ENCODE results near the gene RGS7.

DNA sequence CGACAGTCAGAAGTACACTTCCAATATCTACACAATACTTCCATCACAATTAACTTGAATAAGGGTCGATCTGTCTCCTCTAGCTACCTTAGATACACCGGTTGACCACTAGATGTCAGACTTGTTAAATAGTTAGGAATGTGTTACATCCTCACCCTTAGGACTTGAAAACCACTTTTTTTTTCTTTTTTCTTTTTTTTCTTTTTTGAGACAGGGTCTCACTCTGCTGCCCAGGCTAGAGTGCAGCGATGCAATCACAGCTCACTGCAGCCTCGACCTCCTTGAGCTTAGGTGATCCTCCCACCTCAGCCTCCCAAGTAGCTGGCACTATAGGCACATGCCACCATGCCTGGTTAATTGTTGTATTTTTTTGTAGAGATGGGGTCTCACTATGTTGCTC, 624.6 kb downstream of the RGS7 start:
- TF ChIP-seq POLR2A (IDR thresholded peaks at IDR 0.05) (no peak), POLR2AphosphoS5 (IDR thresholded peaks at IDR 0.05; ENCODE audit: insufficient read depth in 1 of 2, low read depth in 1 of 2) (no peak)
- TF ChIP-seq, protein P1, sequence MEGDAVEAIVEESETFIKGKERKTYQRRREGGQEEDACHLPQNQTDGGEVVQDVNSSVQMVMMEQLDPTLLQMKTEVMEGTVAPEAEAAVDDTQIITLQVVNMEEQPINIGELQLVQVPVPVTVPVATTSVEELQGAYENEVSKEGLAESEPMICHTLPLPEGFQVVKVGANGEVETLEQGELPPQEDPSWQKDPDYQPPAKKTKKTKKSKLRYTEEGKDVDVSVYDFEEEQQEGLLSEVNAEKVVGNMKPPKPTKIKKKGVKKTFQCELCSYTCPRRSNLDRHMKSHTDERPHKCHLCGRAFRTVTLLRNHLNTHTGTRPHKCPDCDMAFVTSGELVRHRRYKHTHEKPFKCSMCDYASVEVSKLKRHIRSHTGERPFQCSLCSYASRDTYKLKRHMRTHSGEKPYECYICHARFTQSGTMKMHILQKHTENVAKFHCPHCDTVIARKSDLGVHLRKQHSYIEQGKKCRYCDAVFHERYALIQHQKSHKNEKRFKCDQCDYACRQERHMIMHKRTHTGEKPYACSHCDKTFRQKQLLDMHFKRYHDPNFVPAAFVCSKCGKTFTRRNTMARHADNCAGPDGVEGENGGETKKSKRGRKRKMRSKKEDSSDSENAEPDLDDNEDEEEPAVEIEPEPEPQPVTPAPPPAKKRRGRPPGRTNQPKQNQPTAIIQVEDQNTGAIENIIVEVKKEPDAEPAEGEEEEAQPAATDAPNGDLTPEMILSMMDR (IDR thresholded peaks at IDR 0.05): no peak

Measured in vagina (tissue), 2 donors.